Measurements from ENCODE around the gene MAN2B1.
"Not testable (repeated sequence)": the region's sequence is repeated elsewhere in the genome, so short reads cannot be mapped to it uniquely, and the experiment has no call there.

Gene MAN2B1

GRCh38 chr19:12666265-12667048 is at the start of gene MAN2B1, which contains the start of gene WDR83:
MAN2B1 (minus strand) TSS chr19:12666742; CDS start chr19:12666701, 41 bp downstream.
WDR83 (plus strand) TSS chr19:12666807; CDS start chr19:12669791, 2,984 bp downstream.
- peak; percentile 93 to 98 (median 96) for DNase-seq

GRCh38 chr19:12715929-12716328 is 49.4 kb upstream of the MAN2B1 start:
- no peak for DNase-seq

- no peak for DNase-seq
Measured at GRCh38 chr19:12715102-12715501, 48.6 kb upstream of the MAN2B1 start.

- DNase-seq: not testable (repeated sequence)
Measured at GRCh38 chr19:12713304-12713703, 46.8 kb upstream of the MAN2B1 start.

GRCh38 chr19:12712077-12712476 is 45.5 kb upstream of the MAN2B1 start:
- not testable (repeated sequence) for DNase-seq

GRCh38 chr19:12711187-12711586 is 44.6 kb upstream of the MAN2B1 start:
- no peak for DNase-seq

GRCh38 chr19:12708641-12709040 is 42.1 kb upstream of the MAN2B1 start:
- no peak for DNase-seq

- DNase-seq: no peak
Measured at GRCh38 chr19:12706332-12706718, 39.8 kb upstream of the MAN2B1 start.

- no peak for DNase-seq
Measured at GRCh38 chr19:12705654-12706331, 39.3 kb upstream of the MAN2B1 start.

- DNase-seq: no peak
Measured at GRCh38 chr19:12705169-12705568, 38.6 kb upstream of the MAN2B1 start.

- DNase-seq: peak; percentile 8 to 46 (median 25)
Measured at GRCh38 chr19:12703046-12703445, 36.5 kb upstream of the MAN2B1 start.

GRCh38 chr19:12701596-12702282 is 35.2 kb upstream of the MAN2B1 start:
- DNase-seq: no peak

GRCh38 chr19:12698138-12698537 is 31.6 kb upstream of the MAN2B1 start:
- DNase-seq: no peak

- DNase-seq: not testable (repeated sequence)
Measured at GRCh38 chr19:12697425-12697824, 30.9 kb upstream of the MAN2B1 start.

- DNase-seq: peak; percentile 96 to 98 (median 98)
Measured at GRCh38 chr19:12696366-12697335, 30.1 kb upstream of the MAN2B1 start, which contains the start of gene FBXW9. FBXW9 (minus strand) TSS chr19:12696631; CDS start chr19:12696581, 50 bp downstream.

GRCh38 chr19:12695997-12696365 is 29.4 kb upstream of the MAN2B1 start:
- DNase-seq: no peak

- no peak for DNase-seq
Measured at GRCh38 chr19:12695514-12695913, 29.0 kb upstream of the MAN2B1 start.

- no peak for DNase-seq
Measured at GRCh38 chr19:12695096-12695495, 28.6 kb upstream of the MAN2B1 start.

- DNase-seq: no peak
Measured at GRCh38 chr19:12694641-12695040, 28.1 kb upstream of the MAN2B1 start.

GRCh38 chr19:12692960-12693359 is 26.4 kb upstream of the MAN2B1 start:
- DNase-seq: no peak

- DNase-seq: no peak
Measured at GRCh38 chr19:12689581-12690216, 23.2 kb upstream of the MAN2B1 start.

- no peak for DNase-seq
Measured at GRCh38 chr19:12689012-12689411, 22.5 kb upstream of the MAN2B1 start.
